Lung (tissue), 13 donors: ENCODE data around the gene NDUFC1. TPM values are rescaled to one million over a fixed set of nuclear protein-coding genes. Genes with fewer than 3 reads are reported as not detected.

Experiments used
- ATAC-seq: fragments of 200-7000 bp; cut with Tn5 transposase; one replicate; pipeline ENCODE4 v1.9.1; 2020; ENCODE audit warnings: moderate number of reproducible peaks; ENCODE audit not compliant: insufficient read depth, low FRiP score
- DNase-seq, 3 donors: peaks; one replicate each; pipeline ENCODE4 v3.0.0-alpha.2; 2013 to 2017
- H3K27ac ChIP-seq, 2 donors: one replicate each; pipeline ENCODE4 v1.5.1; 2013; ENCODE audit warnings: mild to moderate bottlenecking in 2 of 2, moderate library complexity in 2 of 2, control low read depth in 1 of 2, inconsistent platforms in 1 of 2, low read depth in 1 of 2, low read length in 1 of 2
- H3K27me3 ChIP-seq, 3 donors: one replicate each; pipeline ENCODE4 v1.5.1; 2013; ENCODE audit warnings: low read length in 2 of 3; ENCODE audit not compliant: control insufficient read depth in 3 of 3, insufficient read depth in 3 of 3
- H3K36me3 ChIP-seq, 4 donors: one replicate each; pipeline ENCODE4 v1.5.1; 2013; ENCODE audit warnings: low read length in 4 of 4, mild to moderate bottlenecking in 1 of 4, moderate library complexity in 1 of 4; ENCODE audit not compliant: control insufficient read depth in 4 of 4, insufficient read depth in 4 of 4
- H3K4me1 ChIP-seq, 5 donors: one replicate each; pipeline ENCODE4 v1.5.1; 2013; ENCODE audit warnings: low read length in 5 of 5, mild to moderate bottlenecking in 2 of 5, moderate library complexity in 1 of 5; ENCODE audit not compliant: control insufficient read depth in 5 of 5, insufficient read depth in 5 of 5
- H3K4me3 ChIP-seq: one replicate; pipeline ENCODE4 v1.5.1; 2013; ENCODE audit warnings: mild to moderate bottlenecking, control low read depth, moderate library complexity
- H3K9ac ChIP-seq, 2 donors: one replicate each; pipeline ENCODE4 v1.5.1; 2013; ENCODE audit warnings: low read length in 2 of 2, control low read depth in 1 of 2; ENCODE audit not compliant: insufficient read depth in 1 of 2
- H3K9me3 ChIP-seq, 4 donors: one replicate each; pipeline ENCODE4 v1.5.1; 2013; ENCODE audit warnings: low read length in 3 of 4, mild to moderate bottlenecking in 1 of 4, moderate library complexity in 1 of 4; ENCODE audit not compliant: control insufficient read depth in 4 of 4, insufficient read depth in 3 of 4
- CTCF ChIP-seq: IDR thresholded peaks from 2 replicates; pipeline ENCODE4 v1.5.1; 2012; ENCODE audit warnings: mild to moderate bottlenecking; ENCODE audit errors: control extremely low read depth, extremely low read depth
- WGBS, 2 donors: extraction: QIAGEN DNeasy Blood & Tissue Kit; methylation state at CpG; one replicate each; pipeline ENCODE4 v1.1.7; 2013; 5-methylcytosine and 5-hydroxymethylcytosine counted together
- polyA plus RNA-seq, 2 donors: library from polyadenylated mRNA; stranded (reverse); fragments of 200-250 nt; gene quantifications; one replicate each; pipeline ENCODE4 v1.2.1, GENCODE V29; 2013
- small RNA-seq: library from RNA; depleted of rRNA; stranded (forward); fragments of <200 nt; gene quantifications from one replicate; pipeline ENCODE3, GENCODE V24; 2014; ENCODE audit warnings: low replicate concordance
- total RNA-seq, 2 donors: library from RNA; depleted of rRNA in 1 of 2; stranded (reverse); fragments of >200 nt in 1 of 2; gene quantifications; one replicate each; pipeline ENCODE4 v1.2.1, GENCODE V29; 2014 to 2021
- donor health status: control.
- donor health status: control.
- donor health status: Bipolar disorder and iron deficiency.
- donor health status: healthy.
- donor health status: DM: yes; HTN: yes; CAD: no.

The NDUFC1 gene
- total and polyA plus RNA-seq, 4 donors: 45.0 to 122 (median 52.0) TPM

- no peak overlapping the region for H3K9ac ChIP-seq
- H3K27ac ChIP-seq: no peak overlapping the region
- DNase-seq: no peak
- no peaks in the 10 kb centered on the region for H3K27me3 ChIP-seq
- H3K9me3 ChIP-seq: peaks cover 0 to 2% (median 0%) of the 10 kb centered on the region in 4 donors
- no peaks in the 10 kb centered on the region for H3K36me3 ChIP-seq
- no peak overlapping the region for H3K4me3 ChIP-seq
- peaks cover 0 to 3% (median 0%) of the 10 kb centered on the region in 5 donors for H3K4me1 ChIP-seq
- ATAC-seq: no peak
- 76 to 93% methylated on average over 2 of the region's 2 CpGs for WGBS, 2 donors
- TF ChIP-seq CTCF: no peak
These were observed 59.7 kb downstream of the NDUFC1 start for GRCh38 chr4:139242511-139243051.

DNA sequence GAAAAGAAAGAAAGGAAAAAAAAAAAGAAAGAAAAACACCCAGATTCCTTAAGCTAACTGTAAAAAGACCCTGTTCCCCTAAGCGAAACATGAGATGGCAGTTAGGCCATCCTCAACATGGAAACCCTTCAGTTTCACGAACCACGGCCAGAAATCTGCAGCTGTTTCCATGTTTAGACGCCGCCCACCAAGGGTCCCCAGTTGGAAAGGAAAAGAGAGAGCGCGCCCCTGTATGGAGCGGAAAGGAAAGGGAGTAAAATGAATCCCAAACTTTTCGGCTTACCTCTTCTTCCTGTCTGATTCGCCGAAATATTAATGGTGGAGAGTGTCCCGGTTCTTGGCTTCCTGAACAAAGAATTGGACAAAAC lies 60.5 kb downstream of the NDUFC1 start:
- Histone ChIP-seq H3K4me1 (peaks cover 0 to 3% (median 0%) of the 10 kb centered on the region in 5 donors), H3K36me3 (no peaks in the 10 kb centered on the region), H3K9ac (no peak overlapping the region), H3K4me3 (no peak overlapping the region), H3K9me3 (peaks cover 0 to 2% (median 0%) of the 10 kb centered on the region in 4 donors), H3K27me3 (no peaks in the 10 kb centered on the region), H3K27ac (no peak overlapping the region)
- WGBS, 2 donors: 95 to 96% methylated on average over 12 of the region's 12 CpGs
- DNase-seq (no peak), ATAC-seq (no peak)
- no peak for TF ChIP-seq CTCF

DNA sequence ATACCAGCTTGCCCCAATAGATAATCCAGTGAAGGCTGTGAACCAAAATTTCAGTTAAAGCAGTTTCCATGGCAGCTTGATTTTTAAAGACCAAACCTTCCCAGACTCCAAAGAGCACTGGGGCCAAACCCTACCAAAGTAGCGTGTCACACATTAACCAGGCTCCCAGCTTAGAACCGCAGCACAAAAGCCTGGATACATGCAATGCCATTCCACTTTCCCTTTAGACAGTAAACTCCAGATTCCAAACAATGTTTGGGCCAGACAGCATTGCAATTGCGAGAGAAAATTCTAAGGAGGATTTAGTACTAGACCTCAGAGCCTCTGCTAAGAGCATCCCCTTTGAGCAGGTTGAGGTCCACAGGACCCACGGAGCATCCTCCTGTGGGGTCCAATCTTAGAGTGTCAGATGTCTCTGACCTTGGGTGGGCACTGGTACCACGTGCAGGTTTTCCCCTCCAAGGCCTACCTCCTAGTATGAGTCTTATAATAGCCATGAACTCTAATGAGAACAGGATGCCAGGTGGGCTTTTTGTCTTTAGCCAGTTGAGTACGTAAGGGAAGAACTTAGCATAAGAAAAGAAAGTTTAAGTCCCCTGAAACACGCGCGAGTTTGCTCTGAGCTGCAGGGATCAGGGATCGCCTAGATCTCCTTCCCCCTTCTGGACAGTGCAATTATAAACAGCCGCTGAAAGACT lies 61.0 kb downstream of the NDUFC1 start:
- no peaks in the 10 kb centered on the region for H3K27me3 ChIP-seq
- no peak for DNase-seq
- 91 to 93% methylated on average over 11 of the region's 11 CpGs for WGBS, 2 donors
- H3K4me3 ChIP-seq: no peak overlapping the region
- no peak for TF ChIP-seq CTCF
- no peak overlapping the region for H3K27ac ChIP-seq
- ATAC-seq: no peak
- no peaks in the 10 kb centered on the region for H3K36me3 ChIP-seq
- H3K9me3 ChIP-seq: peaks cover 0 to 2% (median 0%) of the 10 kb centered on the region in 4 donors
- peaks cover 0 to 1% (median 0%) of the 10 kb centered on the region in 5 donors for H3K4me1 ChIP-seq
- no peak overlapping the region for H3K9ac ChIP-seq

Small RNAs within 50 kb of the gene (small RNA-seq; reads per million reads assigned to genes)
- gene RNU6-1074P (not detected), gene RNU6-1214P (not detected)

Other genes starting within 250 kb of the NDUFC1 start
- 100 to 1,000 TPM in 1 of 2 donors, 10 to 100 TPM in 1; 37.4 to 101 TPM for gene ELF2, start 125.3 kb downstream of the NDUFC1 start, total RNA-seq
- 10 to 100 TPM; 11.6 to 19.9 TPM for gene ELF2, start 125.3 kb downstream of the NDUFC1 start, polyA plus RNA-seq
- gene MGARP, start 22.3 kb downstream of the NDUFC1 start, total RNA-seq: under 1 TPM; 0.26 to 0.46 TPM
- gene MGARP, start 22.3 kb downstream of the NDUFC1 start, polyA plus RNA-seq: under 1 TPM; 0.17 to 0.87 TPM
- gene NAA15, start 972 bp downstream of the NDUFC1 start, total RNA-seq: 10 to 100 TPM; 35.1 to 41.3 TPM
- 10 to 100 TPM in 1 of 2 donors, 1 to 10 TPM in 1; 5.7 to 10.5 TPM for gene NAA15, start 972 bp downstream of the NDUFC1 start, polyA plus RNA-seq
- gene RAB33B, start 151.6 kb upstream of the NDUFC1 start, total RNA-seq: 10 to 100 TPM in 1 of 2 donors, 1 to 10 TPM in 1; 9.1 to 24.8 TPM
- gene RAB33B, start 151.6 kb upstream of the NDUFC1 start, polyA plus RNA-seq: 1 to 10 TPM; 3.8 to 4.9 TPM